ENCODE results near the gene DOCK3. TPM values are rescaled to one million over a fixed set of nuclear protein-coding genes. Genes with fewer than 3 reads are reported as not detected.

The DOCK3 gene
- total RNA-seq, 4 donors from 2014 or later: 5.5 to 10.0 (median 8.7) TPM

GRCh38 chr3:51328206-51328605 is 653.5 kb downstream of the DOCK3 start:
- 75 to 100% methylated on average over 1 to 2 of the region's 2 CpGs for whole genome bisulfite sequencing, 2 donors (ENCODE audit: low coverage in 1 of 2)
- peaks cover 0 to 13% of the 10 kb centered on the region in 2 donors for H3K36me3 ChIP-seq
- no peaks in the 10 kb centered on the region for H3K27me3 ChIP-seq
- H3K9me3 ChIP-seq: no peaks in the 10 kb centered on the region
- no peak overlapping the region for H3K27ac ChIP-seq
- TF ChIP-seq POLR2A (IDR thresholded peaks at IDR 0.05) (no peak), EP300 (IDR thresholded peaks at IDR 0.05) (no peak), CTCF (IDR thresholded peaks at IDR 0.05) (no peak), POLR2AphosphoS5 (IDR thresholded peaks at IDR 0.05) (no peak)
- no peaks in the 10 kb centered on the region for H3K4me1 ChIP-seq
- ATAC-seq: no peak
- no peak overlapping the region for H3K4me3 ChIP-seq

- no peaks in the 10 kb centered on the region for H3K4me1 ChIP-seq
- no peak for TF ChIP-seq CTCF (IDR thresholded peaks at IDR 0.05)
- no peak for TF ChIP-seq POLR2A (IDR thresholded peaks at IDR 0.05)
- TF ChIP-seq EP300 (IDR thresholded peaks at IDR 0.05): no peak
- TF ChIP-seq POLR2AphosphoS5 (IDR thresholded peaks at IDR 0.05): no peak
- H3K36me3 ChIP-seq: peaks cover 0 to 23% of the 10 kb centered on the region in 2 donors
- no peaks in the 10 kb centered on the region for H3K9me3 ChIP-seq
- no CpG with 5 or more reads among the region's 2 CpGs for WGBS, 2 donors (ENCODE audit: low coverage in 1 of 2)
- H3K27me3 ChIP-seq: no peaks in the 10 kb centered on the region
- no peak for ATAC-seq
- no peak overlapping the region for H3K27ac ChIP-seq
- H3K4me3 ChIP-seq: no peak overlapping the region
Measured at GRCh38 chr3:51330046-51330445, 655.3 kb downstream of the DOCK3 start.

- Histone ChIP-seq H3K27me3 (no peaks in the 10 kb centered on the region), H3K9me3 (no peaks in the 10 kb centered on the region), H3K4me1 (no peaks in the 10 kb centered on the region), H3K36me3 (peaks cover 0 to 28% of the 10 kb centered on the region in 2 donors), H3K4me3 (no peak overlapping the region), H3K27ac (no peak overlapping the region)
- WGBS, 2 donors (ENCODE audit: low coverage in 1 of 2): 100% methylated on average over 1 of the region's 1 CpG
- no peak for TF ChIP-seq POLR2AphosphoS5 (IDR thresholded peaks at IDR 0.05)
- no peak for TF ChIP-seq CTCF (IDR thresholded peaks at IDR 0.05)
- no peak for TF ChIP-seq POLR2A (IDR thresholded peaks at IDR 0.05)
- TF ChIP-seq EP300 (IDR thresholded peaks at IDR 0.05): no peak
- no peak for ATAC-seq
Measured at GRCh38 chr3:51332156-51332555, 657.4 kb downstream of the DOCK3 start.

- H3K4me3 ChIP-seq: no peak overlapping the region
- WGBS, 2 donors (ENCODE audit: low coverage in 1 of 2): 97% methylated on average over 5 to 6 of the region's 6 CpGs
- H3K27ac ChIP-seq: no peak overlapping the region
- H3K4me1 ChIP-seq: no peaks in the 10 kb centered on the region
- no peaks in the 10 kb centered on the region for H3K9me3 ChIP-seq
- no peaks in the 10 kb centered on the region for H3K27me3 ChIP-seq
- peaks cover 0 to 28% of the 10 kb centered on the region in 2 donors for H3K36me3 ChIP-seq
- ATAC-seq: no peak
- TF ChIP-seq POLR2A (IDR thresholded peaks at IDR 0.05) (no peak), POLR2AphosphoS5 (IDR thresholded peaks at IDR 0.05) (no peak), CTCF (IDR thresholded peaks at IDR 0.05) (no peak), EP300 (IDR thresholded peaks at IDR 0.05) (no peak)
Measured at GRCh38 chr3:51333021-51333420, 658.3 kb downstream of the DOCK3 start.

GRCh38 chr3:51336261-51336660 is 661.5 kb downstream of the DOCK3 start:
- no peak for TF ChIP-seq POLR2A (IDR thresholded peaks at IDR 0.05)
- no peak for TF ChIP-seq CTCF (IDR thresholded peaks at IDR 0.05)
- TF ChIP-seq POLR2AphosphoS5 (IDR thresholded peaks at IDR 0.05): no peak
- no peak for TF ChIP-seq EP300 (IDR thresholded peaks at IDR 0.05)
- no peaks in the 10 kb centered on the region for H3K9me3 ChIP-seq
- H3K36me3 ChIP-seq: peaks cover 0 to 29% of the 10 kb centered on the region in 2 donors
- no peaks in the 10 kb centered on the region for H3K27me3 ChIP-seq
- H3K4me3 ChIP-seq: no peak overlapping the region
- 83% methylated on average over 1 of the region's 1 CpG; no CpG with 5 or more reads in 1 of the 2 donors for WGBS, 2 donors (ENCODE audit: low coverage in 1 of 2)
- H3K4me1 ChIP-seq: peaks cover 3 to 19% (median 10%) of the 10 kb centered on the region in 3 donors
- ATAC-seq: no peak
- H3K27ac ChIP-seq: no peak overlapping the region

Measured in gastroesophageal sphincter (tissue), 4 donors.